GM12878 (cell line): Measurements from ENCODE around the gene LRRC56. TPM values are rescaled to one million over a fixed set of nuclear protein-coding genes. Genes with fewer than 3 reads are reported as not detected.

Experiments used
- ATAC-seq: fragments of 200-7000 bp; cut with Tn5 transposase; 3 replicates; pipeline ENCODE4 v1.9.1; 2020; ENCODE audit warnings: mild to moderate bottlenecking, moderate library complexity
- BruUV-seq: library from RNA; stranded (reverse); fragments of 400-500 nt; replicated peaks from 2 replicates; lab custom pipeline; 2021; lab: Mats Ljungman, UMichigan
- CTCF ChIA-PET: fragments of 300-600 bp; sonication (Branson Sonifier 250); formaldehyde crosslinking; extraction: SDS; loops from one replicate; lab custom pipeline; 2021; ENCODE audit warnings: inconsistent platforms; lab: Yijun Ruan, JAX
- POLR2A ChIA-PET: fragments of 350-600 bp; formaldehyde crosslinking; extraction: SDS; loops from one replicate; lab custom pipeline; 2021; ENCODE audit warnings: inconsistent platforms; lab: Charles Lee
- RAD21 ChIA-PET: fragments of 300-600 bp; sonication (Branson Sonifier 250); formaldehyde crosslinking; loops from one replicate; lab custom pipeline; 2023; ENCODE audit warnings: antibody characterized with exemption; ENCODE audit not compliant: unreplicated experiment; lab: Charles Lee
- SMC1A ChIA-PET: fragments of 300-600 bp; sonication (Branson Sonifier 250); formaldehyde crosslinking; loops from one replicate; lab custom pipeline; 2023; ENCODE audit not compliant: unreplicated experiment, uncharacterized antibody; lab: Charles Lee
- DNase-seq: peaks from one replicate; pipeline ENCODE4 v3.0.0-alpha.2; 2011; ENCODE audit warnings: low read depth, low spot score
- FAIRE-seq: peaks from 3 replicates; lab custom pipeline; 2011; peaks lifted over from hg19 to GRCh38; lab: Jason Lieb, UNC
- H2AFZ ChIP-seq: 2 replicates; pipeline ENCODE4 v1.6.0; 2011; ENCODE audit warnings: low read depth, low read length, control low read depth; ENCODE audit not compliant: control insufficient read depth
- H3K27ac ChIP-seq: 2 replicates; pipeline ENCODE4 v1.5.1; 2011; ENCODE audit warnings: control low read depth; ENCODE audit not compliant: control insufficient read depth, insufficient read depth
- H3K27me3 ChIP-seq, 2 experiments: replicated peaks in 1 of 2; 2 replicates each; pipeline versions ENCODE4 v1.6.0 to v1.6.1; 2011; ENCODE audit warnings: low read length in 1 of 2; ENCODE audit not compliant: control insufficient read depth in 2 of 2, insufficient read depth in 2 of 2
- H3K36me3 ChIP-seq, 2 experiments: 2 replicates each; pipeline ENCODE4 v1.5.1; 2011; ENCODE audit warnings: low read length in 1 of 2; ENCODE audit not compliant: control insufficient read depth in 2 of 2, insufficient read depth in 2 of 2
- H3K4me1 ChIP-seq: 2 replicates; pipeline ENCODE4 v1.6.1; 2011; ENCODE audit warnings: mild to moderate bottlenecking, low read length, moderate library complexity, mixed read lengths; ENCODE audit not compliant: control insufficient read depth, insufficient read depth
- H3K4me2 ChIP-seq: 2 replicates; pipeline ENCODE4 v1.6.0; 2011; ENCODE audit warnings: control low read depth; ENCODE audit not compliant: control insufficient read depth, insufficient read depth
- H3K4me3 ChIP-seq: fragments of 200-600 bp; sonication (generic); 2 replicates; pipeline ENCODE4 v1.5.1; 2016
- H3K79me2 ChIP-seq: 2 replicates; pipeline ENCODE4 v1.6.0; 2011; ENCODE audit warnings: low read length; ENCODE audit not compliant: control insufficient read depth, insufficient read depth
- H3K9ac ChIP-seq: 2 replicates; pipeline ENCODE4 v1.8.0; 2011; ENCODE audit warnings: low read length, control low read depth, mixed read lengths; ENCODE audit not compliant: control insufficient read depth, insufficient read depth
- H3K9me3 ChIP-seq: replicated peaks from 3 replicates; pipeline ENCODE4 v1.5.1; 2011; ENCODE audit warnings: mild to moderate bottlenecking, low read length; ENCODE audit not compliant: control insufficient read depth, insufficient read depth
- H4K20me1 ChIP-seq: 2 replicates; pipeline ENCODE4 v1.6.0; 2011; ENCODE audit not compliant: control insufficient read depth, insufficient read depth
- BMI1 ChIP-seq: fragments of 450-650 bp; IDR thresholded peaks from 2 replicates; pipeline ENCODE4 v1.6.1; 2016; ENCODE audit warnings: mild to moderate bottlenecking, moderate library complexity, borderline replicate concordance
- CBFB ChIP-seq: IDR thresholded peaks from 2 replicates; pipeline ENCODE4 v1.6.1; 2016; ENCODE audit warnings: antibody characterized with exemption, low read depth
- GABPA ChIP-seq: IDR thresholded peaks from 2 replicates; pipeline ENCODE4 v1.6.1; 2014; ENCODE audit warnings: antibody characterized with exemption, low read depth, mild to moderate bottlenecking, inconsistent platforms
- HSF1 ChIP-seq: fragments of 150-350 bp; IDR thresholded peaks from 2 replicates; pipeline ENCODE4 v1.6.1; 2014; ENCODE audit warnings: mild to moderate bottlenecking, low read depth, low read length
- IRF3 ChIP-seq: fragments of 450-650 bp; IDR thresholded peaks from 2 replicates; pipeline ENCODE4 v1.6.1; 2014; ENCODE audit warnings: mild to moderate bottlenecking
- MYB ChIP-seq: fragments of 150-350 bp; IDR thresholded peaks from 2 replicates; pipeline ENCODE4 v1.6.1; 2014; ENCODE audit warnings: mild to moderate bottlenecking, low read depth, low read length, borderline replicate concordance
- RUNX3 ChIP-seq: IDR thresholded peaks from 2 replicates; pipeline ENCODE4 v1.6.1; 2012; ENCODE audit warnings: low read length, inconsistent platforms
- TAF1 ChIP-seq: IDR thresholded peaks from 2 replicates; pipeline ENCODE4 v1.6.1; 2011; ENCODE audit warnings: mild to moderate bottlenecking, low read depth, low read length, borderline replicate concordance
- WGBS: methylation state at CpG from one replicate; pipeline ENCODE4 v1.1.6; 2016; ENCODE audit warnings: low lambda C conversion rate; ENCODE audit not compliant: insufficient replicate concordance, insufficient coverage; ENCODE audit errors: missing lambda C conversion rate; 5-methylcytosine and 5-hydroxymethylcytosine counted together
- in situ Hi-C: fragments of 300-500 bp; cut with MboI; formaldehyde crosslinking; loops from 9 replicates; pipeline ENCODE4 v1.14.3; 2018; ENCODE audit warnings: mixed read lengths
- intact Hi-C: fragments of 100-400 bp; cut with micrococcal nuclease; formaldehyde crosslinking; loops from one replicate; pipeline ENCODE4 v1.14.2; 2022; ENCODE audit not compliant: unreplicated experiment
- polyA plus RNA-seq, 11 experiments: library from polyadenylated mRNA; depleted of rRNA in 4 of 11; unstranded in 6 of 11; stranded (reverse) in 5 of 11; fragments of >200 nt; fragmentation: Nextera tagmentation in 4 of 11; fragmentation: Illumina TruSeq in 1 of 11; extraction: Ambion mirVana in 4 of 11; extraction: Trizol in 1 of 11; gene quantifications; 1 replicate in 1 of 11; 2 replicates in 10 of 11; pipeline versions ENCODE4 v1.2.1 to v1.2.3, GENCODE V29; 2011 to 2016; ENCODE audit warnings: inconsistent platforms in 2 of 11, missing spikeins in 2 of 11, low read depth in 1 of 11
- total RNA-seq, 4 experiments: library from RNA; depleted of rRNA in 3 of 4; stranded (reverse); fragments of >200 nt in 3 of 4; fragmentation: Illumina TruSeq in 1 of 4; extraction: Trizol in 1 of 4; gene quantifications; 2 replicates each; pipeline versions ENCODE4 v1.2.1 to v1.2.3, GENCODE V29; 2013 to 2021
- TF ChIP-seq, protein P1 (sequence below): fragments of 150-350 bp; IDR thresholded peaks from 2 replicates; pipeline ENCODE4 v1.6.1; 2016; ENCODE audit warnings: low read depth, low read length

LRRC56 gene
- total and polyA plus RNA-seq, 10 of the 15 experiments (the other 5 are each of a cell fraction or from before 2014, with no cell fraction given) = 0.02 to 1.9 (median 0.75) TPM; not detected in 1

DNA sequence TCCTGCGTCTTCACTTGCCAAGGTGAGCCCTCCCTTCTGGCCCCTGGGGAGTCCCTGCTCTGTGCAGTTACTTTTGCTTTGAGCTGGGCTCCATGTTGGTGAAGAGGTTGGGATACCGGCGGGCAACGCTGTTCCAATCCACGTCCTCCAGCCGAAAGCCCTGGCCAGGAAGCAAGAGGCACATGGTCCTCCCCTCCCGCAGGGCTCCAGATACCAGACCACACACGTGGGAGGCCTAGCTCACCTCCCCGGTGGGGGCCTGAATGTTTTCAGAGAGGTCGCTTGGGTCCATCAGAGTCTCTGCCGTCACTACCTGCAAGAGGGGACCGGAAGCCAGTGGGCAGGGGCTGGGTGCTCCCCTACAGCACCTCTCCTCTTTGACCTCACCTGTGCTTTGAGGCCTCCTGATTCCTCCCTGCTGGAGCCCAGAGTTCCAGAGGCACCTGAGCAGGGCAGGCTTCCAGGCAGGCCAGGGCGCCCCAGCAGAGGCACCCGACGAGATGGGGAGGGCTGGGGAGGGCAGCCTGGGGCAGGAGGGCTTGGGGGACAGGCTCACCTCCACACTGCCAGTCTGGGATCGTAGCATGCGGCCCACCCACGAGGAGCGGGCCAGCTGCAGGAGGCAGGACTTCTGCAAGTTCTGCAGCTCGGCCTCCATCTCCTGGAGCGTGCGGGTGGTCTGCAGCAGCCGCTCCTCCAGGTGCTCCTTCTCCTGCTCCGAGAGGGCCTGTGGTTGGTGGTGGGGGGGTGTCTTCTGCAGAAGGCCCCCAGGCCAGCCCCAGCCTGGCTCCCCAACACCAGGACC is 20.2 kb downstream of the LRRC56 start:
- Histone ChIP-seq H2AFZ (no peak overlapping the region), H3K79me2 (peaks cover 5% of the 10 kb centered on the region), H3K27me3 (peaks cover 0 to 5% of the 10 kb centered on the region in 2 experiments; a peak in 2 of 4 replicates), H3K36me3 (no peaks in the 10 kb centered on the region), H3K4me3 (no peak overlapping the region), H3K9ac (no peak overlapping the region), H3K27ac (no peak overlapping the region), H4K20me1 (no peaks in the 10 kb centered on the region), H3K9me3 (no peaks in the 10 kb centered on the region), H3K4me2 (no peak overlapping the region), H3K4me1 (peaks cover 5% of the 10 kb centered on the region)
- 54% methylated on average over 22 of the region's 24 CpGs for WGBS
- RAD21 ChIA-PET = interaction anchor here (0.9 to 1.2 kb wide), 3 partner anchors 105 to 165 kb away, joined by 3 read pairs; no protein-coding TSS in a partner anchor
- no TSS peak for BruUV-seq
- POLR2A ChIA-PET = interaction anchor here (1.0 kb wide), 1 partner anchor 18 kb away, joined by 4 read pairs; the partner anchor contains the start of gene PHRF1
- no peak for DNase-seq
- in situ Hi-C loops = loop anchor here (5.0 kb wide), 1 partner anchor 155 kb away; no protein-coding TSS in a partner anchor
- SMC1A ChIA-PET = interaction anchor here (1.2 kb wide), 1 partner anchor 168 kb away, joined by 3 read pairs; no protein-coding TSS in a partner anchor
- ATAC-seq = no peak
- no peak for TF ChIP-seq HSF1
- no peak for TF ChIP-seq MYB
- TF ChIP-seq IRF3 = no peak
- TF ChIP-seq, protein P1, sequence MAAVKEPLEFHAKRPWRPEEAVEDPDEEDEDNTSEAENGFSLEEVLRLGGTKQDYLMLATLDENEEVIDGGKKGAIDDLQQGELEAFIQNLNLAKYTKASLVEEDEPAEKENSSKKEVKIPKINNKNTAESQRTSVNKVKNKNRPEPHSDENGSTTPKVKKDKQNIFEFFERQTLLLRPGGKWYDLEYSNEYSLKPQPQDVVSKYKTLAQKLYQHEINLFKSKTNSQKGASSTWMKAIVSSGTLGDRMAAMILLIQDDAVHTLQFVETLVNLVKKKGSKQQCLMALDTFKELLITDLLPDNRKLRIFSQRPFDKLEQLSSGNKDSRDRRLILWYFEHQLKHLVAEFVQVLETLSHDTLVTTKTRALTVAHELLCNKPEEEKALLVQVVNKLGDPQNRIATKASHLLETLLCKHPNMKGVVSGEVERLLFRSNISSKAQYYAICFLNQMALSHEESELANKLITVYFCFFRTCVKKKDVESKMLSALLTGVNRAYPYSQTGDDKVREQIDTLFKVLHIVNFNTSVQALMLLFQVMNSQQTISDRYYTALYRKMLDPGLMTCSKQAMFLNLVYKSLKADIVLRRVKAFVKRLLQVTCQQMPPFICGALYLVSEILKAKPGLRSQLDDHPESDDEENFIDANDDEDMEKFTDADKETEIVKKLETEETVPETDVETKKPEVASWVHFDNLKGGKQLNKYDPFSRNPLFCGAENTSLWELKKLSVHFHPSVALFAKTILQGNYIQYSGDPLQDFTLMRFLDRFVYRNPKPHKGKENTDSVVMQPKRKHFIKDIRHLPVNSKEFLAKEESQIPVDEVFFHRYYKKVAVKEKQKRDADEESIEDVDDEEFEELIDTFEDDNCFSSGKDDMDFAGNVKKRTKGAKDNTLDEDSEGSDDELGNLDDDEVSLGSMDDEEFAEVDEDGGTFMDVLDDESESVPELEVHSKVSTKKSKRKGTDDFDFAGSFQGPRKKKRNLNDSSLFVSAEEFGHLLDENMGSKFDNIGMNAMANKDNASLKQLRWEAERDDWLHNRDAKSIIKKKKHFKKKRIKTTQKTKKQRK = no peak
- no peak for TF ChIP-seq TAF1
- no peak for TF ChIP-seq CBFB
- no peak for TF ChIP-seq GABPA
- no peak for TF ChIP-seq RUNX3
- no peak for TF ChIP-seq BMI1
- intact Hi-C loops = no loop called here
- CTCF ChIA-PET = interaction anchor here (1.2 kb wide), 1 partner anchor 9 kb away, joined by 3 read pairs; no protein-coding TSS in a partner anchor
- FAIRE-seq = no peak
